Cardiac muscle cell (in vitro differentiated cells and primary cell): ENCODE results near the gene LRP1B. TPM values are rescaled to one million over a fixed set of nuclear protein-coding genes. Genes with fewer than 3 reads are reported as not detected.

Source experiments
- DNase-seq, 2 donors: peaks; one replicate each; pipeline versions ENCODE4 v3.0.0 to v3.0.0-alpha.2; 2010 to 2017; ENCODE audit warnings: low read depth in 1 of 2, low spot score in 1 of 2
- H3K27ac ChIP-seq: fragments of 200-600 bp; sonication (generic); 2 replicates; pipeline ENCODE4 v1.5.1; 2016
- H3K27me3 ChIP-seq: fragments of 200-600 bp; sonication (generic); 2 replicates; pipeline ENCODE4 v1.6.0; 2016; ENCODE audit warnings: control low read depth
- H3K36me3 ChIP-seq: fragments of 200-600 bp; sonication (generic); 2 replicates; pipeline ENCODE4 v1.5.1; 2016; ENCODE audit warnings: control low read depth
- H3K4me1 ChIP-seq: fragments of 200-600 bp; sonication (generic); 2 replicates; pipeline ENCODE4 v1.8.1; 2017; ENCODE audit warnings: low read depth, mild to moderate bottlenecking, mixed run types
- H3K4me3 ChIP-seq: fragments of 200-600 bp; sonication (generic); 2 replicates; pipeline ENCODE4 v1.5.1; 2016; ENCODE audit warnings: mild to moderate bottlenecking
- H3K9me3 ChIP-seq: fragments of 200-600 bp; sonication (generic); 2 replicates; pipeline ENCODE4 v1.5.1; 2017; ENCODE audit warnings: low read depth, mild to moderate bottlenecking, control low read depth
- polyA plus RNA-seq: library from polyadenylated mRNA; unstranded; fragments of >200 nt; fragmentation: Nextera tagmentation; extraction: Ambion mirVana; gene quantifications from 2 replicates; pipeline ENCODE4 v1.2.1, GENCODE V29; 2016
- total RNA-seq: library from RNA; depleted of rRNA; stranded (reverse); fragments of >200 nt; gene quantifications from 2 replicates; pipeline ENCODE4 v1.2.3, GENCODE V29; 2016
- TF ChIP-seq, protein P1 (sequence below): IDR thresholded peaks from 2 replicates; pipeline ENCODE4 v1.5.1; 2012; ENCODE audit warnings: low read depth, mild to moderate bottlenecking, low read length

Gene LRP1B
- total and polyA plus RNA-seq, 2 experiments from 2014 or later = 1.2 to 2.5 TPM

DNA sequence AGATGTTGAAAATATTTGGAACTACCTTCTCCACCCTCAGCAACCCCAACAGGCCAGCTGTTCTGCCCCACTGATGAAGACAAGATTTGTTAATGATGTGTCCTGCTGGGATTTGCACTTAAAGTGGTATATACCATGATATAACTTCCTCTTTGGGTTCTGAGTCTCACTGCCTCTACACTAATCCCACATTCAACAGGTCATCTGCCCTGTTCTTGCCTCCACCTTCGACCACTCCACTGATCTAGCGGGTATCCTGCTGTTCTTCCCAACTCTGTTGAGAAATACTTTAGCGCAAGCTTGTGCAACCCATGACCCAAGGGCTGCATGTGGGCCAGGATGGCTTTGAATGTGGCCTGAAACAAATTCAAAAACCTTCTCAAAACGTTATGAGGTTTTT is 72.7 kb downstream of the LRP1B start:
- TF ChIP-seq, protein P1, sequence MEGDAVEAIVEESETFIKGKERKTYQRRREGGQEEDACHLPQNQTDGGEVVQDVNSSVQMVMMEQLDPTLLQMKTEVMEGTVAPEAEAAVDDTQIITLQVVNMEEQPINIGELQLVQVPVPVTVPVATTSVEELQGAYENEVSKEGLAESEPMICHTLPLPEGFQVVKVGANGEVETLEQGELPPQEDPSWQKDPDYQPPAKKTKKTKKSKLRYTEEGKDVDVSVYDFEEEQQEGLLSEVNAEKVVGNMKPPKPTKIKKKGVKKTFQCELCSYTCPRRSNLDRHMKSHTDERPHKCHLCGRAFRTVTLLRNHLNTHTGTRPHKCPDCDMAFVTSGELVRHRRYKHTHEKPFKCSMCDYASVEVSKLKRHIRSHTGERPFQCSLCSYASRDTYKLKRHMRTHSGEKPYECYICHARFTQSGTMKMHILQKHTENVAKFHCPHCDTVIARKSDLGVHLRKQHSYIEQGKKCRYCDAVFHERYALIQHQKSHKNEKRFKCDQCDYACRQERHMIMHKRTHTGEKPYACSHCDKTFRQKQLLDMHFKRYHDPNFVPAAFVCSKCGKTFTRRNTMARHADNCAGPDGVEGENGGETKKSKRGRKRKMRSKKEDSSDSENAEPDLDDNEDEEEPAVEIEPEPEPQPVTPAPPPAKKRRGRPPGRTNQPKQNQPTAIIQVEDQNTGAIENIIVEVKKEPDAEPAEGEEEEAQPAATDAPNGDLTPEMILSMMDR = no peak
- no peaks in the 10 kb centered on the region for H3K9me3 ChIP-seq
- DNase-seq = no peak
- no peak overlapping the region for H3K27ac ChIP-seq
- H3K4me3 ChIP-seq = no peak overlapping the region
- no peaks in the 10 kb centered on the region for H3K27me3 ChIP-seq
- no peaks in the 10 kb centered on the region for H3K36me3 ChIP-seq
- H3K4me1 ChIP-seq = no peaks in the 10 kb centered on the region

DNA sequence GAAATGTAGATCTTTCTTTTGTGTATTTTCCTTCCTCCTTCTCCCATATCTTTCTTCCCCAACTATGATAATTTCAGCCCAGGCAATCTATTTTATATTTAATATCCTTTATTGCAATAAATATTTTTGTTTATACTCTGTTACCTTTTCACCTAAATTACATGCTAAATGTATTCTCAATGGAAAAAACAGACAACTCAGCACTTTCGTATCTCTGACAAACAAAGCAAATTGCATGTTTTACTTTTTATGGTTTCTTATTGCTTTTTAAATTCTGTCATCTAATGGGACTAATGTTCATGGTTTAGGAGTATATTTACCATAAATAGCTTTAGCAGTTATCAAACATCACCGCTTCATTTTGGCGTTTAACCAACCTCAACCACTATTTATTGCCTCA is 74.0 kb downstream of the LRP1B start:
- Histone ChIP-seq H3K4me3 (no peak overlapping the region), H3K27me3 (no peaks in the 10 kb centered on the region)

DNA sequence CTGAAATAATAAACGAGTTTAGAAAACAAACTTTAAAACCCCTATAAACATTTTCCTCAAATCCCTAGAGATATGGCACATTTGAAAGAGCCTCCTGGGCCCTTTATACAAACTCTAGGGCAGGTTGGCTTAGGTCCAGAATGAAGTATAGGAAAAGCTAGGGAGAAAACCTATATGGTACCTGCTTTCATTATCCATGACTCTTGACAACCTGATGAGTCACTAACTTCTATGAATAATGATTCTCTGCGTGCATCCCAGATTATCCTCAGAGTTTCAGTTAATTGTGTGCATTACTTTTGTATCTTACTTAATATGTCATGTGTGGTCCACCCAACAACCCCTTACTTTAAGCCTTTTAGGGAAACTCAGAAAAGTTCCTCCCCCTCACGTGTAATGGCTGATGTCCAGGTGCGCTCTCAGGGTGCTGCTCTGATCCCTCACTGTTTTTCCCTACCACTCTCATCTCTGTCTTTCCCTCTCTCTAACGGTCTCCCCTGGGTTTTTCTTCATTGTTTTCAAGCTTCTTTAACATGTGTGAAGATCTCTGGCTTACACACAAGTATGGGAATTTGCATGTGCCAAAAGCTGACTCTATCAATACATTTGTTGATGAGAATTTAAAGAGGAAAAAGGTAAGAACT is 78.5 kb downstream of the LRP1B start:
- Histone ChIP-seq H3K27ac (no peak overlapping the region), H3K27me3 (no peaks in the 10 kb centered on the region), H3K4me1 (no peaks in the 10 kb centered on the region), H3K36me3 (no peaks in the 10 kb centered on the region), H3K9me3 (no peaks in the 10 kb centered on the region), H3K4me3 (no peak overlapping the region)
- TF ChIP-seq, protein P1 = no peak
- no peak for DNase-seq

More for the DNA sequence above, 74.0 kb downstream of the LRP1B start:
- no peaks in the 10 kb centered on the region for H3K36me3 ChIP-seq
- TF ChIP-seq, protein P1 = no peak
- no peaks in the 10 kb centered on the region for H3K4me1 ChIP-seq
- H3K9me3 ChIP-seq = no peaks in the 10 kb centered on the region
- DNase-seq = no peak
- H3K27ac ChIP-seq = no peak overlapping the region

DNA sequence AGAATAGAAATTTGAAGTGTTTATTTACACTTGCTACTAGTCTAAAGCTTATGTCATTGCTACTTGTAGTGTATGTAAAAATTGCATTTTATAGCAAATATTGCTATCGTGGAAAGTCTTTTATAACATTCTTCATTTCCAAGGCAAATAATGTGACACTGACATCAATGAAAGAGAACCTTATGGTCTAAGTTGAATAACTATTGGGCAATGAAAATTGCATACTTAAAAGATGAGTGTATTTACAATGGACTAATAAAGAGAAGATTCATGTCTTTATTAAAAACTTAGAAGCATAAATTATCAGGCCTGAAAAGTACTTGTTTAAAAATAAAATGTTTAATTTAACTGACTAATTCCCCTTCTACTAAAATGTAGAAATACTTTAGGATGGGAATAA is 82.2 kb downstream of the LRP1B start:
- no peaks in the 10 kb centered on the region for H3K4me1 ChIP-seq
- H3K27me3 ChIP-seq = no peaks in the 10 kb centered on the region
- no peak overlapping the region for H3K27ac ChIP-seq
- TF ChIP-seq, protein P1 = no peak
- H3K9me3 ChIP-seq = no peaks in the 10 kb centered on the region
- DNase-seq = no peak
- no peak overlapping the region for H3K4me3 ChIP-seq
- no peaks in the 10 kb centered on the region for H3K36me3 ChIP-seq

DNA sequence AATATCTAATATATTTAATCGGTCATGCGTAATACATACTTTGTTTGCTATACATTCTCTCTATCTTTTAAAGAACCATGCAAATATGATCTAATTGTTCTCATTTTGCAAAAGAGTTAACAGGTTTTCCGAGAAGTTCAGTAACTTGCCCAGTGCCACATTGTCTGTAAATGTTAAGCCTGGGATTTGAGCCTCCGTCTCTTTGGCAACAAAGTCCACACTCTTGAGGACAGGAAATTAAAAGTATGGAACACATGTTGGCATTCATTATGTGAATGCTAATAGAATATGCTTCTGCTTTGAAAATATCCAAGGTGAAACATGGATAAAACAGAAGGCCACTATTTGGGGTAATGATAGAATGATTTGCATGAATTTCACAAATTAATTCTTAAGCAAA is 85.2 kb downstream of the LRP1B start:
- H3K4me3 ChIP-seq = no peak overlapping the region
- H3K9me3 ChIP-seq = no peaks in the 10 kb centered on the region
- no peak overlapping the region for H3K27ac ChIP-seq
- no peaks in the 10 kb centered on the region for H3K4me1 ChIP-seq
- H3K36me3 ChIP-seq = no peaks in the 10 kb centered on the region
- H3K27me3 ChIP-seq = no peaks in the 10 kb centered on the region
- TF ChIP-seq, protein P1 = no peak
- no peak for DNase-seq
